HG02938 (cell line): ENCODE measurements around the gene MESD.

Source experiments
- ATAC-seq: cut with Tn5 transposase; IDR thresholded peaks from one replicate; pipeline ENCODE4 v1.9.1; 2021; ENCODE audit warnings: mild to moderate bottlenecking, moderate library complexity; ENCODE audit not compliant: unreplicated experiment

MESD gene

GRCh38 chr15:80989518-80990478, at the start of gene MESD:
TSS of gene MESD (minus strand) at chr15:80989819. CDS start at chr15:80989791, 28 bp downstream.
- peak; percentile 90 for ATAC-seq

- no peak for ATAC-seq
These were observed 49.5 kb upstream of the MESD start for GRCh38 chr15:81038975-81039607.

- no peak for ATAC-seq
These were observed 48.5 kb upstream of the MESD start for GRCh38 chr15:81037952-81038743.

GRCh38 chr15:81033508-81033907, 43.9 kb upstream of the MESD start:
- ATAC-seq: no peak

- ATAC-seq: no peak
These were observed 43.2 kb upstream of the MESD start for GRCh38 chr15:81032818-81033217.

- no peak for ATAC-seq
These were observed 42.7 kb upstream of the MESD start for GRCh38 chr15:81032355-81032754.

GRCh38 chr15:81031203-81031602, 41.6 kb upstream of the MESD start:
- no peak for ATAC-seq

GRCh38 chr15:81030301-81030750, 40.7 kb upstream of the MESD start:
- ATAC-seq: no peak

- ATAC-seq: no peak
These were observed 40.0 kb upstream of the MESD start for GRCh38 chr15:81029414-81030300.

GRCh38 chr15:81026836-81027599, 37.4 kb upstream of the MESD start:
- ATAC-seq: no peak

- no peak for ATAC-seq
These were observed 36.2 kb upstream of the MESD start for GRCh38 chr15:81025721-81026370.

GRCh38 chr15:81024936-81025335, 35.3 kb upstream of the MESD start:
- no peak for ATAC-seq

- ATAC-seq: no peak
These were observed 34.8 kb upstream of the MESD start for GRCh38 chr15:81024265-81024872.

- peak; percentile 95 for ATAC-seq
These were observed 34.1 kb upstream of the MESD start for GRCh38 chr15:81023483-81024264.

GRCh38 chr15:81021321-81021720, 31.7 kb upstream of the MESD start:
- no peak for ATAC-seq

- no peak for ATAC-seq
These were observed 28.6 kb upstream of the MESD start for GRCh38 chr15:81018197-81018596.

- ATAC-seq: no peak
These were observed 27.0 kb upstream of the MESD start for GRCh38 chr15:81016489-81017068.
